Left hindlimb (tissue), 1 donor: ENCODE results near the gene SVOPL.

Experiments
- DNase-seq: peaks from one replicate; pipeline ENCODE4 v3.0.0-alpha.2; 2018

The SVOPL gene

GRCh38 chr7:138555684-138556083 lies 145.5 kb downstream of the SVOPL start:
- DNase-seq, result no peak

GRCh38 chr7:138554674-138555073 lies 146.5 kb downstream of the SVOPL start:
- no peak for DNase-seq

- DNase-seq, result no peak
Observed at GRCh38 chr7:138553805-138554204, 147.4 kb downstream of the SVOPL start.

- no peak for DNase-seq
Observed at GRCh38 chr7:138551102-138551501, 150.1 kb downstream of the SVOPL start.

- no peak for DNase-seq
Observed at GRCh38 chr7:138550337-138550736, 150.8 kb downstream of the SVOPL start.

GRCh38 chr7:138549082-138549481 lies 152.1 kb downstream of the SVOPL start:
- DNase-seq, result no peak

- DNase-seq, result no peak
Observed at GRCh38 chr7:138546829-138547228, 154.3 kb downstream of the SVOPL start.

GRCh38 chr7:138546064-138546619 lies 155.0 kb downstream of the SVOPL start:
- no peak for DNase-seq

- no peak for DNase-seq
Observed at GRCh38 chr7:138545123-138545522, 156.0 kb downstream of the SVOPL start.
